D721Med (cell line): ENCODE results near the gene OR4D9.

Source experiments
- DNase-seq: peaks from one replicate; pipeline ENCODE4 v3.0.0; 2011; ENCODE audit warnings: low spot score; ENCODE audit not compliant: insufficient read length
- FAIRE-seq: peaks from 2 replicates; lab custom pipeline; 2011; peaks lifted over from hg19 to GRCh38; lab: Jason Lieb, UNC
- CTCF ChIP-seq: IDR thresholded peaks from 2 replicates; pipeline ENCODE4 v1.5.1; 2012; ENCODE audit warnings: mild to moderate bottlenecking, control low read depth; ENCODE audit not compliant: insufficient read depth; ENCODE audit errors: missing control alignments

OR4D9 gene

DNA sequence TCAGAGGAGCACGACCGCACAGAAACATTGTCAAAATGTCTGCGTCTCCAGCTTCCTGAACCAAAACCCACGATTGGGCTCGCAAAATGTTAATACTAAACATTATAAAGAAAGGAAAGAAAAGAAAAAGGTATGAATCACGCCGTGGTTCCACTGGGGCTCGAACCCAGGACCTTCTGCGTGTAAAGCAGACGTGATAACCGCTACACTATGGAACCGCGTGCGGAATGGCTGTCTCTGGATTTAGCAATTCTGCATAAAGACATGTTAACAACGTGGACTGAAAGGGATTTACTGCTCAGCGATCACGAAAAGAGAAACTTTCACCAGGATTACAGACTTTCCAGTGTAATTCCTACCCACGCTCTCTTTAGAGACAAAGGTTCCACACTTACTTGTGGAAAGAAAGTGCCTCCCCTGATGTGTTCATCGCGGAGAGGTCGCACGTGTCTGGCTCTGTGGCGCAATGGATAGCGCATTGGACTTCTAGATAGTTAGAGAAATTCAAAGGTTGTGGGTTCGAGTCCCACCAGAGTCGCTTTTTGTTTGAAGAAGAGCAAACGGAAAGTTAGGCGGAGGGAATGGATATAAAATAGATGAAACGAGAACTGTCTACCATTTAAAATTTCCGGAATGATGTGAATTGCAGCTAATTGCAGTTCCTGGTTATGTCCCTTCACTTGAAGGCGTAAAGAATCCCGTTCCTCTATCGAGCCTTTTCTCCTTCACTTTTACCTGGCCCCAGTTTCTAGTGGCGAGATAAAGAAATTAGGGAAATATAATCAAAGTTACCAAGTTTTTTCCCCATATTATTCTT, 39.7 kb downstream of the OR4D9 start:
- DNase-seq (no peak), FAIRE-seq (no peak)
- no peak for TF ChIP-seq CTCF

GRCh38 chr11:59551659-59552521, 40.6 kb downstream of the OR4D9 start:
- DNase-seq (no peak), FAIRE-seq (no peak)
- TF ChIP-seq CTCF: no peak

DNA sequence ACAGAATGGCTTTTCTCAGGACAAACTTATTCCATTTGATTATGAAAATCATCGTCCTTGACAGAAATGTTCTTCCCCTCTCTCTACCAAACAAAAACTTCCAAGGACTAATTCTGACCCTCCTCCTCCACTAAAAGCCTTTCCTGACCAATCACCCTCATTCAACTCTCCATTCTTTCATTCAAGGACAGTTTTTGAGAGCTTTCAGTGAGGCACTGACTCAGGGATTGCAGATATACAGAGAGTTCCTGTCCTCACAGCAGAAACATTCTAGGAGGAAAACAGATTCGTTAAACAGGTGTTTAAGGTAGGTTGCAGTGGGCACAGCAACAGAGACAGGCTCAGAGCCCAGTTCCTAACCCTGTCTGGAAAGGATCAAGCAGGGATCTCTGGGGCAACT, 41.5 kb downstream of the OR4D9 start:
- FAIRE-seq (no peak), DNase-seq (no peak)
- TF ChIP-seq CTCF: no peak

GRCh38 chr11:59553323-59553722, 42.0 kb downstream of the OR4D9 start:
- TF ChIP-seq CTCF: no peak
- DNase-seq (no peak), FAIRE-seq (no peak)

DNA sequence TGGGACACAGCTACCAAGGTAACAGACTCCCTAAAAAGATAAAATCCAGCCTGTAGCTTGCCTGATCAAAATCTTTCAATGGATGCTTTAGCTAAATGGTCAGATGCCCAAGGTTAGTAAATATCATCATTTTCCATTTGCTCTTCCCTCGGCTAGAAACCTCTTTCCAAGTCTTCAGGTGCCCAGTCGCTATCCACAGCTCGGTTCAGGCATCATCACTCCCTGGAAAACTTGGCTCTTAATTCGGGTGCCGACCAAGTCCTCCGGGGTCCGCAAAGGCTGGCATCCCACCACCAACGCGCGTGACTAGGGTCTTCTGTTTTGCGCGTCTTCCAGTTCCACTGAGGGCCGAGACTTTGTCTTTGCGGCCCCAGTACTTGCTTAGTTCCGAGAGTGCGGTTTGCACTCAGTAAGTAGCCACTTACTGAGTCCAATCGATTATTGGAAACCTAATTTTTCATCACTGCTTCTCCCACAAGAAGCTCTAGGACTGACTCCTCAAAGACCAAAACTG, 44.3 kb downstream of the OR4D9 start:
- FAIRE-seq: no peak
- TF ChIP-seq CTCF: no peak
- DNase-seq: no peak

DNA sequence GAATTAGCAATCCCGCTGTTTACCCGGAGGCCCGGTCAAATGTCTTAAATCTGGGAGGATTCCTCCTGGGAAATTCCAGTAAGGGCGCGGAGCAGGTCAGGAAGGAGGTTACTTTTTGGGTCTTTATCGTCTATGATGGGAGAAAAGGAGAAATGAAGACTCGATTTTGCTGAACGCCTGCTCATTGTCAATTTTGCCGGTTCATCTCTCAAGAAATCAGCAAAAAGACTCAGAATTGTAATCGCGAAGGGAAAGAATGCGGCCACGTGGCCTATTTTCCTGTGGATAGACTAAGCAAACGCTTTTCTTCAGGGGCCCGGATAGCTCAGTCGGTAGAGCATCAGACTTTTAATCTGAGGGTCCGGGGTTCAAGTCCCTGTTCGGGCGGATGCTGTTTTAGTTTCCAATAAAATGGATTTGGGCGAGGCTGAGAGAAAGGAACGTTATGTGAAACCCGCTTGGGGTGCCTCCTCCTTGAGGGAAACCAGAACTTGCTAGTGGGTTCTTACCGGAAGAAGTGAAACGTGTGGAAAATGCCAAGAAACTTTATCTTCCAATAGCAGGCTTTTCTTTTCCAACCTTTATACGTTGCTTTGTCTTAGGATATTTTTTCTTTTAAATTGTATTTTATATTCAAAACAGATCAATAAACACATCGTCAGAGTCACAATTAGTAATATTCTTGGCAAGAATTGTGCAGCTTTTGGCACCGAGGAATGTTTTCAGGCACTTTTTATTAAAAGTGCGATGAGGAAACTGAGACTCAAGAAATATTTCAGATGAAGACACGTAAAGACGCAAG, 45.0 kb downstream of the OR4D9 start:
- no peak for TF ChIP-seq CTCF
- FAIRE-seq: no peak
- no peak for DNase-seq
